ENCODE measurements around the gene ANKRD44.

The ANKRD44 gene

DNA sequence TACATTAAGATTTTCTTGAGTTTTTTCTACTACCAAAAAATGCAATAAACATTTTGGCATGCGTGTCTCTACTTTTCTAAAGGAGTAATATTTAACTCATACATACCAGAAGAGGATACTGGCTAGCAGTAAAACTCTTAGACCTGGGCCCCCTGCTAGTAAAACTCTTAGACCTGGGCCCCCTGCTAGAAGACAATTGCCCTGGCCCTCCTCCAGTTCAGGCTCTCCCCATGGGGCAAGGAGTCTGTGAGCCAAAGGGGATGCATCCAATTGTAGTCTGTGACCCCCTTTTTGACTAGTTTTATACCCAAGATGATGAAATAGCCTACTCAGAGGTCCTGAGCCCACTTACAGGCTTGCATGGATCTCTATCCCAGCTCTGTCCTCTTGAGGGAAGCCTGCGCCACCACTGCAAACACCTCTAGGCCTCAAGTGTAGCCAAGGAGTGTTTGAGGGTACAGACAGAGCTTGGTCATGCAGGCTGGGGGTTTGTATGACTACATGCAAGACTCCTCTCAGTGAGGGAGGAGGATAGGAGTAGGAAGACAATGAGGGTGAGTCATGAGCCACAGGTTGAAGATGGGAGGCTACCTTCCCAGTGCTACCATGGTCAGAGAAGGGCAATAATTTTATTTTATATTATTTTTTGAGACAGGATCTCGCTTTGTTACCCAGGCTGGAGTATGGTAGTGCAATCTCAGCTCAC lies 338.9 kb downstream of the ANKRD44 start:
- no peak for DNase-seq

DNA sequence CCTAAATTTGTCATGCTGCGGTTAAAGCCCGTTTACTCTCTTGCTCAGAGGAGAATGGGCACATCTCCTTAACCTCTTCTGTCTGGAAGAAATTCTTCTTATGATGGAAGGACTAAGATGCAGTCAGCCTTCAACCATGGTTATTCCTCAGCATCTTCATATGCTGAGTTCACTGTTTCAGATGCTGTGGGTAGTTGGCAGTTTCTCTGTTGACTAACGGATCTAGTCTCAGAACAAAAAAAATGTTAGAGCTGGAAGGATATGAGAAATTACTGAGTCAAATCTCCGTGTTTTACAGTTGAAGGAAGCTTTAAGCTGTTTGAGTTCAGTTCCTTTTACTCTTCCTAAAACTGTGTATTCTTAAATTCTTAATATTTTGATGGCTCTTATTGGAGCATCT lies 340.5 kb downstream of the ANKRD44 start:
- DNase-seq: no peak

DNA sequence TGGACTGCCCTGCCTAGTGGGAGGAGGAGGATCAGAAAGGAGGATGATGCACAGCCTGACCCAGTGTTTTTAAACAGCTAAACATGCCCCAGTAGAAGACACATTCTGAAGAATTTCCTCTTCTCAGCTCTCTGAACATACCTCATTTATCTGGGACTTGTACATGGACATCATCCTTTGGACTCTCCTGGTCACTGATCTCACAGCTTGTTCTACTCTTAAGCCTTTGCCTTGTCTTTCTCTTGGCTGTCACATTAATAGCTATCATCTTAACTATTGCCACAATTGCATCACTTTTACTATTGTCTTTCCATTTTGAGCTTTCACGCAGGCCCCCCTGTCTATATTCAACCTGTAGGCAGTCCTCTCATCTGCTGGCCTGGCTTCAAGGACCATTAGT lies 342.1 kb downstream of the ANKRD44 start:
- DNase-seq: no peak

DNA sequence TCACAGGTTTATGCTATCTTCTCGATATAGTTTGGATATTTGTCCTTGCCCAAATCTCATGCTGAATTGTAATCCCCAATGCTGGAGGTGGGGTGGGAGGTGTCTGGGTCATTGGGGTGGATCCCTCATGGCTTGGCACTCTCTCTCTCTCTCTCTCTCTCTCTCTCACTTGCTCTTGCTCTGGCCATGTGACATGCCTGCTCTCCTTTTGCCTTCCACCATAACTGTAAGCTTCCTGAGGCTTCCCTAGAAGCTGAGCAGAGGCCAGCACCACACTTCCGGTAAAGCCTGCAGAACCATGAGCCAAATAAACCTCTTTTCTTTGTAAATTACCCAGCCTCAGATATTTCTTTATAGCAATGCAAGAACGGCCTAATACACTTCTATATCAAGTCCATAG lies 342.8 kb downstream of the ANKRD44 start:
- DNase-seq: no peak

DNA sequence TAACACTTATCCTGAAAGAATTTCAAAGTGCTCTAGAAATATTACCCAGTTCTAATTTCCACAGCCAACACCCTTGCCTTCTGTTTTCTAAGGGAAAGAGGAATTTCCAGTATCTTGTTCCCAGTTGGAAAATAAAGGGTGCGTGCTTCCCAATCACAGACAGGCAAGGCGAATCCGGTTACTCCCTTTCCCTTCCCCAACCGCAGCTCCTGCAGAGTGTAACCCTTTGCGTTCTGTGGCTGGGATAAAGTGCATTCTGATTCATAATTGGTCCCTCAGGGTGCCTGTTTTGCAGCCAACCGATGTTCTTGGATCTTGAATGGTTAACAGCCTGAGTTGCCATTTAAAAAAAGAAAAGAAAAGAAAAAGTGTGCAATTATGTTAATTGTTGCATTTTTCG lies 343.5 kb downstream of the ANKRD44 start:
- DNase-seq: no peak

- no peak for DNase-seq
These were observed 344.5 kb downstream of the ANKRD44 start for GRCh38 chr2:196966061-196966460.

DNA sequence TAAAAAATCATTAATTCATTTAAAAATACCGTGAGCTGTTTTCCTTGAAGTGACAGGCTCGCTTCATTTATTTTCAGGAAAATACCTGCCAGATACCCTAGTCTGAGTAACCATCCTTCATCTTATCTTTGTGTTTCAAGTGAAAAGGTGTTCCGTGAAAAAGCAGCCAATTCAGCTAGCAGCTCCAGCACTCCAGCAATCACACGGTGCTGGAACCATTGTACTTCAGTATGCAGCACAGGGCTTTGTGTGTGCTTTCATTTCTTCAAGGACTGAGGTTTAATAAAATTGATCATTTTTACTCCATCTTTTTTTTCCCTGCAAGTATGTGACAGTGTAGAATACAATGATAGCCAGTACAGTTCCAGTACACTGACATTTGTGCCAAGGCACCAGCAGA lies 344.9 kb downstream of the ANKRD44 start:
- DNase-seq: no peak

DNA sequence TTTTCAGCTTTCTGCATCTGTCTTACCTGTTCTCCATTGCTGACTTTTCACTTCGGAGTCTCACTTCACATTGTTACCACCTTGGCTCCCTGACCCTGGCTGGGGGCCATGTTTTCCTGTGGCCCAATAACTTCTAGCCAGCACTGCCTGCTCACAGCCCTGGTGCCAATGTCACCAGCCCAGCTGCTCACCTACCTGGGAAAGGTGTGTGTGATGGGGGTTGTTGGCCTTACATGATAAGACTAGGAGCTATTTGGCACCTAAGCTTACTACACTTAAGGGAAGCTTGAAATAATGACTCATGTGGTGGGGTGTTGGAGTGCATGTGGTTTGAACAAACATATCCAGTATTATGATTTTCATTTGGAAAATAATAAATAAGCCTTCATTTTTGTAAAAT lies 346.6 kb downstream of the ANKRD44 start:
- no peak for DNase-seq

GRCh38 chr2:196963043-196963442 lies 347.5 kb downstream of the ANKRD44 start:
- no peak for DNase-seq

GRCh38 chr2:196962325-196962724 lies 348.3 kb downstream of the ANKRD44 start:
- no peak for DNase-seq

DNA sequence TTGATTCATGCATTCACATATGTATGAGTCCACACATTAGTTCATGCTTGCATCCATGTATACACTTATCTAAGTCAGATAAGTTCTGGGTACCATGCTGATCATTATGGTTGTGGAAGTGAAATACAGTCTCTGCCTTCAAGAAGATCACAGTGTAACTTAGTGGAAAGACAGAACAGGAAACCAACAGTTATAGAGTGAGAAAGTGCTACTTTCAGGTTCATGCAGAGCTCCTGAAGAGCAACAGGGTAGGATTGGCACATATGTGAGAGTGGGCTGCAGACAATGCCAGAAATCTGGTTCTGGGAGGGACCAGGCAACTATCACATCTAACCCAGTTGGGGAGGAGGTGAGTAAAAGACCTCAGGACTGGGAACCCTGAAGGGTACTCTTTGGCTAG lies 348.7 kb downstream of the ANKRD44 start:
- no peak for DNase-seq

- no peak for DNase-seq
These were observed 350.7 kb downstream of the ANKRD44 start for GRCh38 chr2:196959734-196960338.

GRCh38 chr2:196959281-196959680 lies 351.3 kb downstream of the ANKRD44 start:
- DNase-seq: no peak

- no peak for DNase-seq
These were observed 352.6 kb downstream of the ANKRD44 start for GRCh38 chr2:196957881-196958525.

DNA sequence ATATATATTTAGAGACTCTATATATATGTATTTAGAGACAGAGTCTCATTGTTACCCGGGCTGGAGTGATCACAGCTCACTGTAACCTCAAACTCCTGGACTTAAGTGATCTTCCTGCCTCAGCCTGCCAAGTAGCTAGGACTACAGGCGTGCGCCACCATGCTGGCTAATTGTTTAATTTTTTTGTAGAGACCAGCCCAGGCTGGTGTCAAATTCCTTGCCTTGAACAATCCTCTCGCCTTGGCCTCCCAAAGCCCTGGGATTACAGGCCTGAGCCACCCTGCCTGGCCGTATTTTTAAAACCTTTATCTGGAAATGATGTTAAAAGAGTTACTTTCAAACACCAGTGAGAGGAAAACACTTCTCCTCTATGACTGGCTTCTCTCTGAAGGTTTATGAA lies 353.1 kb downstream of the ANKRD44 start:
- DNase-seq: no peak

DNA sequence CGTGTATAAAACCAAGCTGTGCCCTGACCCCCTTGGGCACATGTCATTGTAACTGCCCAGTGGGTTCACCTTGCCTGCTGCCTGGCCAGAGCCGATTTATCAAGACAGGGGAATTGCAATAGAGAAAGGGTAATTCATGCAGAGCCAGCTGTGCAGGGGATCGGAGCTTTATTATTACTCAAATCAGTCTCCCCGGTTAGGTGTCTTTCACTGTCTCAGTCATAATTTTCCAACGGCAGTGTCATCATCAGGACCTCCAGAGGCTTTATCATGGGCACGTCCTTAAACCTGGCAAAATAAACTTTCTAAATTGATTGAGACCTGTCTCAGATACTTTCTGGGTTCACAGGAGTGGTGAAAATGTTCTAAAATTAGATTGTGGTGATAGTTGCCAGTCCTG lies 354.5 kb downstream of the ANKRD44 start:
- DNase-seq: no peak

- DNase-seq: no peak
These were observed 355.5 kb downstream of the ANKRD44 start for GRCh38 chr2:196955036-196955435.

DNA sequence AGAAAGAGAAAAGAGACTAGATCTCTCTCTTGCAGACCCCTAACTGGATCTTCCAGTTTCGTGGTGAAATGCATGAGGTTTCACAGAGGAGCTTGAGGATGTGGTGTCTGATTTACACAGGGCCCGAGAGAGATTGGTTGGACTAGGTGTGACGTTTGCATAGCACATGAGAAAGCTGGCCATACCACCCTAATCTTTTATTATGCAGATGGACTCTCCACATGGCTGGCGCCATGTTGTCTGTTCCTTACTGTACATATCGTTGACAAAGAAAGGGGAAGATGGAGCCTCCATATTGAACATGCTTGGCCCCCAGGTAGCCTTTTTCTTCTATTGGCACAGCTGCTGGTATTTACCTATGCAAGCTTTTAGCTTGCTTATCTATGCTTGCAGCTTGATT lies 356.6 kb downstream of the ANKRD44 start:
- no peak for DNase-seq

- DNase-seq: no peak
These were observed 357.6 kb downstream of the ANKRD44 start for GRCh38 chr2:196952936-196953335.

GRCh38 chr2:196951973-196952372 lies 358.6 kb downstream of the ANKRD44 start:
- no peak for DNase-seq

- no peak for DNase-seq
These were observed 361.5 kb downstream of the ANKRD44 start for GRCh38 chr2:196949116-196949515.

- no peak for DNase-seq
These were observed 366.0 kb downstream of the ANKRD44 start for GRCh38 chr2:196944570-196944969.

DNA sequence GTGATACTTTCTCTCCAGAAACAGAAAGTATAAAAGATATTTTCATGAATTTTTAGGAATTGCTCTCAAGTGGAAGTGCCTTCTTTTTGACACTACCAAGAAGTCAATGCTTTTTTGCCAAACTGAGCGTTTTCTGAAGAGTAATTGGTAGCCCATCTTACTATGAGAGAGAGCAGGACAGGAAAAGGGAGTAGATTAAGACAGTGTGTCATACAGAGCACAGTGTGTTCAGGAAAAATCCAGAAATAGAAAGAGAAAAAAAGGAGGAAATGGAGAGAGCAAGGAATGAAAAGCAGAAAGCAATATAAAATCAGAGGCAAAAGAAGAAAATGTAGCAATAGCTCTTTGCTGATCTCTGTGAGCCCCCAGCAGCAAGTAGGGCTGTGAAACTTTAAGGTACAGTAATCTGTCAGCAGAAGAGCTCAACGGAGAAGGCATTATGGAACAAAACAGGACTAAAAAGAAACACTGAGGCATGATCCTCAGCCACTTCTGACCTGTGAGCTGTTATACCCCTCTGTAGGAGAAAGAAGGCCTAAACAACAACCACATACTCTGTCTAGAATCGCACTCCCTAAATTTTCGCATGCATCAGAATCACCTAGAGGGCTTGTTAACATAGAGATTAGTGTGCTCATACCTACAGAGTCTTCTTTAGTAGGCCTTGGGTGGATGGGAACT lies 369.0 kb downstream of the ANKRD44 start:
- DNase-seq: no peak

GRCh38 chr2:196939371-196939770 lies 371.2 kb downstream of the ANKRD44 start:
- no peak for DNase-seq
